Left lung (tissue), 10 donors: Measurements from ENCODE around the gene ADGRL3. TPM values are rescaled to one million over a fixed set of nuclear protein-coding genes. Genes with fewer than 3 reads are reported as not detected.

Source experiments
- ATAC-seq: fragments of 200-7000 bp; cut with Tn5 transposase; one replicate; pipeline ENCODE4 v1.9.1; 2020; ENCODE audit warnings: moderate library complexity
- DNase-seq, 4 donors: peaks; one replicate each; pipeline ENCODE4 v3.0.0-alpha.2; 2013 to 2020
- H3K27ac ChIP-seq, 2 donors: fragments of 200-600 bp; sonication (generic) in 1 of 2; one replicate each; pipeline versions ENCODE4 v1.5.0 to v1.8.0; 2020 to 2021
- H3K27me3 ChIP-seq, 2 donors: fragments of 200-600 bp; sonication (generic) in 1 of 2; one replicate each; pipeline versions ENCODE4 v1.5.0 to v1.8.0; 2020 to 2021
- H3K36me3 ChIP-seq, 2 donors: fragments of 200-600 bp; sonication (generic) in 1 of 2; one replicate each; pipeline versions ENCODE4 v1.5.0 to v1.8.0; 2020 to 2021
- H3K4me1 ChIP-seq, 2 donors: fragments of 200-600 bp; one replicate each; pipeline ENCODE4 v1.8.0; 2021
- H3K4me3 ChIP-seq, 2 donors: fragments of 200-600 bp; sonication (generic) in 1 of 2; one replicate each; pipeline versions ENCODE4 v1.5.0 to v1.8.0; 2020 to 2021; ENCODE audit warnings: mild to moderate bottlenecking in 1 of 2
- H3K9me3 ChIP-seq, 2 donors: fragments of 200-600 bp; sonication (generic) in 1 of 2; one replicate each; pipeline versions ENCODE4 v1.5.0 to v1.8.0; 2020 to 2021
- intact Hi-C, 2 donors: fragments of 100-400 bp; cut with DNase I; formaldehyde crosslinking; loops; one replicate each; pipeline versions ENCODE4 v1.11.2 to v1.14.2; 2022
- polyA plus RNA-seq, 6 donors: library from polyadenylated mRNA; unstranded; fragments of 120-200 nt; gene quantifications; one replicate each; pipeline ENCODE4 v1.2.1, GENCODE V29; 2013; ENCODE audit not compliant: insufficient read length in 6 of 6
- total RNA-seq, 2 donors: library from RNA; stranded (reverse); fragmentation: NEBNext Ultra II Directional; extraction: Animal tissue kit (Norgen Biotek cat#: 25700); gene quantifications; one replicate each; pipeline ENCODE4 v1.2.1, GENCODE V29; 2021
- TF ChIP-seq, protein P1 (sequence below), 2 donors: fragments of 200-600 bp; sonication (generic) in 1 of 2; IDR thresholded peaks; one replicate each; pipeline versions ENCODE4 v1.5.0 to v1.8.0; 2021; ENCODE audit warnings: antibody characterized with exemption in 2 of 2
- donor health status: DM: no; HTN: yes; CAD: no.
- donor health status: DM: no; HTN: no; CAD: no.

ADGRL3 gene
- total and polyA plus RNA-seq, 8 donors = 2.7 to 23.4 (median 19.6) TPM

DNA sequence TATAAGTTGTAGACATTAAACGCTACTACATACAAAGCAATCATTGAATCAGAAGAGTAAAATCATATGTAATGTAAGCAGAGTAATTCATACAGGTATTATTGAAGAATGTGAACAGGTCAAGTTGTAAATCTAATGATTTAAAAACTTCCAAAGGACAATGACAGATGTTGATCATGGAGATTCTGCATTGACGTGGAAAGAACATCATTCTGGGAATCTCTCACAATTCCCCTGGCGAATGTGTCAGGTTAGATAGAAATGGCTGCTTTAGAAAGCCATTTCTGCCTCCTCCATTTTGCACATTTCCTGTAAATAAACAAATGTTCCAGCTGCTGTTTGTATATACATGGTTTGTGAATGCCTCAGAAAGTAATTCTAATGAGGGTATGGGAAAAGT lies 719.4 kb downstream of the ADGRL3 start:
- no peak for DNase-seq
- H3K4me1 ChIP-seq = peaks cover 0 to 8% of the 10 kb centered on the region in 2 donors
- no peak overlapping the region for H3K27ac ChIP-seq
- TF ChIP-seq, protein P1, sequence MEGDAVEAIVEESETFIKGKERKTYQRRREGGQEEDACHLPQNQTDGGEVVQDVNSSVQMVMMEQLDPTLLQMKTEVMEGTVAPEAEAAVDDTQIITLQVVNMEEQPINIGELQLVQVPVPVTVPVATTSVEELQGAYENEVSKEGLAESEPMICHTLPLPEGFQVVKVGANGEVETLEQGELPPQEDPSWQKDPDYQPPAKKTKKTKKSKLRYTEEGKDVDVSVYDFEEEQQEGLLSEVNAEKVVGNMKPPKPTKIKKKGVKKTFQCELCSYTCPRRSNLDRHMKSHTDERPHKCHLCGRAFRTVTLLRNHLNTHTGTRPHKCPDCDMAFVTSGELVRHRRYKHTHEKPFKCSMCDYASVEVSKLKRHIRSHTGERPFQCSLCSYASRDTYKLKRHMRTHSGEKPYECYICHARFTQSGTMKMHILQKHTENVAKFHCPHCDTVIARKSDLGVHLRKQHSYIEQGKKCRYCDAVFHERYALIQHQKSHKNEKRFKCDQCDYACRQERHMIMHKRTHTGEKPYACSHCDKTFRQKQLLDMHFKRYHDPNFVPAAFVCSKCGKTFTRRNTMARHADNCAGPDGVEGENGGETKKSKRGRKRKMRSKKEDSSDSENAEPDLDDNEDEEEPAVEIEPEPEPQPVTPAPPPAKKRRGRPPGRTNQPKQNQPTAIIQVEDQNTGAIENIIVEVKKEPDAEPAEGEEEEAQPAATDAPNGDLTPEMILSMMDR (IDR thresholded peaks at IDR 0.05) = no peak
- no peaks in the 10 kb centered on the region for H3K27me3 ChIP-seq
- H3K9me3 ChIP-seq = no peaks in the 10 kb centered on the region
- no peak overlapping the region for H3K4me3 ChIP-seq
- H3K36me3 ChIP-seq = no peaks in the 10 kb centered on the region
- intact Hi-C loops = no loop called here
- no peak for ATAC-seq

DNA sequence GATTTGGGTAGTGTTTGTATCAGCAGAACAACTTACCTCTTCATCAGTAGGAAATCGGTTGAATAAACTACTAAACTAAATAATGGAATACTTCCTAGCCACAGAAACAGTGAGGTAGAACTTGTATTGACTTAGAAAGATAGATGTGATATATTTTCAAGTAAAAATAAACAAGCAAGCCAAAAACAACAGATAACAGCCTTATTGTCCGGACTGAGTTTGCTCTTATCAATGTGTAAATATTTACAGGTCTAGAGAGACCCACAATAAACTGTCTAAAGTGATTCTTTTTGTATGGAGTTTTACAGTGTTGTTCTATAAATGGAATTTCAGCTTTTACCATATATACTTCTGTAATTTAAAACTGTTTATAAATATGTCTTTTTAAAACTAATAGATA lies 721.8 kb downstream of the ADGRL3 start:
- ATAC-seq = no peak
- Histone ChIP-seq H3K36me3 (no peaks in the 10 kb centered on the region), H3K4me1 (peaks cover 0 to 8% of the 10 kb centered on the region in 2 donors), H3K4me3 (no peak overlapping the region), H3K9me3 (no peaks in the 10 kb centered on the region), H3K27me3 (no peaks in the 10 kb centered on the region), H3K27ac (no peak overlapping the region)
- TF ChIP-seq, protein P1 (IDR thresholded peaks at IDR 0.05) = no peak
- intact Hi-C loops = no loop called here
- DNase-seq = no peak

- Histone ChIP-seq H3K36me3 (no peaks in the 10 kb centered on the region), H3K4me3 (no peak overlapping the region), H3K27ac (no peak overlapping the region), H3K27me3 (no peaks in the 10 kb centered on the region), H3K4me1 (peaks cover 0 to 8% of the 10 kb centered on the region in 2 donors), H3K9me3 (no peaks in the 10 kb centered on the region)
- TF ChIP-seq, protein P1 (IDR thresholded peaks at IDR 0.05) = no peak
- ATAC-seq = peak; percentile 60
- no peak for DNase-seq
- intact Hi-C loops = no loop called here
Observed at GRCh38 chr4:61922766-61923165, 722.6 kb downstream of the ADGRL3 start.

DNA sequence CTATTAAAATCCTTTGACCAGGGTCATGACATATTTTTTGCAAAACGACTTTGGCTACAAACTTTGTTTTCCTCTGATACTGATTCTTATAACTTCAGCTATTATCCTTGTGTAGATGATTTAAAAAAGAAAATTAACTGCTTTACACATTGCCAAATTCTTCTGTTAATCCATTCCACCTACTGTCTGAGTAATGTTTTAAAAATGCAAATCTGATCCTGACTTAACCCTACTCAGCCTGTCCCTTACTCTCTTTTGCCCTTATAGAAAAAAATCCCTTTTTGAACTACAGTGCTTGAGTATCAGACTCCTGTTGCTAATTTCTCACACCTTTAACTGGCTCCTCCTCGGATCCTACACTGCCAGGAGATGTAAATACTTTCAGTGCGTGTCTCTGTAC lies 723.1 kb downstream of the ADGRL3 start:
- no peaks in the 10 kb centered on the region for H3K27me3 ChIP-seq
- DNase-seq (no peak), ATAC-seq (no peak)
- intact Hi-C loops = no loop called here
- H3K36me3 ChIP-seq = no peaks in the 10 kb centered on the region
- no peak overlapping the region for H3K4me3 ChIP-seq
- peaks cover 0 to 8% of the 10 kb centered on the region in 2 donors for H3K4me1 ChIP-seq
- no peaks in the 10 kb centered on the region for H3K9me3 ChIP-seq
- H3K27ac ChIP-seq = no peak overlapping the region
- TF ChIP-seq, protein P1 (IDR thresholded peaks at IDR 0.05) = no peak

DNA sequence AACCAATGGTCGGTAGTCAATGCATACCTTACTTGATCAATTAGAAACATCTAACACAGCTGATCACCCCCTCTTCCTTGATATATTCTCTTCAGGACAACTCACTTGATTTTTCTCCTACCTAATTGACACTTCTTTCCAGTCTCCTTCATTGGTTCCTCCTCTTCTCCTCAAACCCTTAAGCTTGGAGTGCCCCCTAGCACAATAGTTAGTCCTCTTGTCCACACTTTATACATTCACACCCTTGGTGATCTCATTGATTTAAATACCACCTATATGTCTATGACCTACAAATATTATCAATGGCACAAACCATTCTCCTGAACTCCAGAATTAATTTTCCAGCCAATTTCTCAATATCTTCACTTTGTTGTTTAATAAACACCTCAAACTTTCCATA lies 724.0 kb downstream of the ADGRL3 start:
- TF ChIP-seq, protein P1 (IDR thresholded peaks at IDR 0.05) = no peak
- Histone ChIP-seq H3K4me1 (peaks cover 0 to 8% of the 10 kb centered on the region in 2 donors), H3K36me3 (no peaks in the 10 kb centered on the region)

More for the DNA sequence above, 724.0 kb downstream of the ADGRL3 start:
- no peak for DNase-seq
- H3K9me3 ChIP-seq = no peaks in the 10 kb centered on the region
- H3K4me3 ChIP-seq = no peak overlapping the region
- H3K27me3 ChIP-seq = no peaks in the 10 kb centered on the region
- no peak overlapping the region for H3K27ac ChIP-seq
- peak; percentile 16 for ATAC-seq
- intact Hi-C loops = no loop called here
